Tibial artery (tissue), 4 donors: ENCODE measurements around the gene LTBP2.

Experiments used
- DNase-seq, 2 donors: peaks; one replicate each; pipeline ENCODE4 v3.0.0-alpha.2; 2019
- H3K27ac ChIP-seq, 2 donors: fragments of 200-600 bp; sonication (generic) in 1 of 2; 1 replicate in 1 of 2; 2 replicates in 1 of 2; pipeline ENCODE4 v1.5.1; 2018 to 2019; ENCODE audit warnings: mild to moderate bottlenecking in 1 of 2
- H3K27me3 ChIP-seq, 2 donors: fragments of 200-600 bp; sonication (generic) in 1 of 2; one replicate each; pipeline versions ENCODE4 v1.5.1 to v1.6.0; 2016 to 2019
- H3K36me3 ChIP-seq, 3 donors: fragments of 200-600 bp; sonication (generic) in 2 of 3; one replicate each; pipeline ENCODE4 v1.5.1; 2016 to 2019; ENCODE audit warnings: mild to moderate bottlenecking in 2 of 3
- H3K4me1 ChIP-seq, 4 donors: fragments of 200-600 bp; sonication (generic) in 2 of 4; 1 replicate in 3 of 4; 2 replicates in 1 of 4; pipeline ENCODE4 v1.5.1; 2016 to 2019
- H3K4me3 ChIP-seq, 2 donors: fragments of 200-600 bp; sonication (generic) in 1 of 2; 1 replicate in 1 of 2; 2 replicates in 1 of 2; pipeline ENCODE4 v1.5.1; 2018 to 2019; ENCODE audit warnings: mild to moderate bottlenecking in 2 of 2
- H3K9me3 ChIP-seq, 3 donors: fragments of 200-600 bp; sonication (generic) in 1 of 3; one replicate each; pipeline ENCODE4 v1.5.1; 2016 to 2019
- CTCF ChIP-seq, 2 experiments: fragments of 200-600 bp in 1 of 2; fragments of 450-650 bp in 1 of 2; IDR thresholded peaks; one replicate each; pipeline ENCODE4 v1.5.1; 2017 to 2019; ENCODE audit warnings: antibody characterized with exemption in 2 of 2, mild to moderate bottlenecking in 1 of 2, moderate library complexity in 1 of 2
- intact Hi-C: fragments of 100-400 bp; cut with DNase I; formaldehyde crosslinking; loops from one replicate; pipeline ENCODE4 v1.15.0; 2023; ENCODE audit warnings: low total_unique reads

Gene LTBP2

GRCh38 chr14:74558655-74559054 is 53.4 kb downstream of the LTBP2 start:
- peaks cover 0 to 50% (median 18%) of the 10 kb centered on the region in 4 donors for H3K4me1 ChIP-seq
- H3K9me3 ChIP-seq, result no peaks in the 10 kb centered on the region
- TF ChIP-seq CTCF (IDR thresholded peaks at IDR 0.05), result no peak
- intact Hi-C loops, result no loop called here
- H3K27me3 ChIP-seq, result no peaks in the 10 kb centered on the region
- no peak overlapping the region for H3K4me3 ChIP-seq
- H3K36me3 ChIP-seq, result peaks cover 0 to 21% (median 0%) of the 10 kb centered on the region in 3 donors
- H3K27ac ChIP-seq, result peak overlapping the region; percentile 37 to 49
- peak in 1 of 2 donors; percentile 72 for DNase-seq

GRCh38 chr14:74557691-74558090 is 54.3 kb downstream of the LTBP2 start:
- peaks cover 0 to 50% (median 17%) of the 10 kb centered on the region in 4 donors for H3K4me1 ChIP-seq
- H3K27ac ChIP-seq, result peak overlapping the region; percentile 37 to 49
- peaks cover 0 to 21% (median 4%) of the 10 kb centered on the region in 3 donors for H3K36me3 ChIP-seq
- intact Hi-C loops, result no loop called here
- no peaks in the 10 kb centered on the region for H3K27me3 ChIP-seq
- no peaks in the 10 kb centered on the region for H3K9me3 ChIP-seq
- no peak for DNase-seq
- H3K4me3 ChIP-seq, result no peak overlapping the region
- TF ChIP-seq CTCF (IDR thresholded peaks at IDR 0.05), result no peak

GRCh38 chr14:74555476-74556050 is 56.5 kb downstream of the LTBP2 start:
- H3K27ac ChIP-seq, result peak overlapping the region in 1 of 2 donors; percentile 82
- H3K36me3 ChIP-seq, result peaks cover 0 to 27% (median 4%) of the 10 kb centered on the region in 3 donors
- no peak for DNase-seq
- peaks cover 0 to 60% (median 32%) of the 10 kb centered on the region in 4 donors for H3K4me1 ChIP-seq
- intact Hi-C loops, result no loop called here
- no peaks in the 10 kb centered on the region for H3K27me3 ChIP-seq
- H3K9me3 ChIP-seq, result no peaks in the 10 kb centered on the region
- no peak overlapping the region for H3K4me3 ChIP-seq
- TF ChIP-seq CTCF (IDR thresholded peaks at IDR 0.05), result no peak

- Histone ChIP-seq H3K4me3 (no peak overlapping the region), H3K9me3 (no peaks in the 10 kb centered on the region), H3K27me3 (no peaks in the 10 kb centered on the region), H3K36me3 (peaks cover 0 to 34% (median 4%) of the 10 kb centered on the region in 3 donors), H3K27ac (peak overlapping the region in 1 of 2 donors; percentile 82), H3K4me1 (peaks cover 0 to 54% (median 38%) of the 10 kb centered on the region in 4 donors)
- DNase-seq, result no peak
- TF ChIP-seq CTCF (IDR thresholded peaks at IDR 0.05), result no peak
- intact Hi-C loops, result no loop called here
Observed at GRCh38 chr14:74554742-74555362, 57.2 kb downstream of the LTBP2 start.

- intact Hi-C loops, result no loop called here
- Histone ChIP-seq H3K27ac (peak overlapping the region; percentile 74 to 82), H3K36me3 (peaks cover 0 to 45% (median 4%) of the 10 kb centered on the region in 3 donors), H3K4me1 (peaks cover 0 to 53% (median 51%) of the 10 kb centered on the region in 4 donors), H3K9me3 (no peaks in the 10 kb centered on the region), H3K4me3 (no peak overlapping the region), H3K27me3 (no peaks in the 10 kb centered on the region)
- no peak for TF ChIP-seq CTCF (IDR thresholded peaks at IDR 0.05)
- DNase-seq, result peak; percentile 85 to 94
Observed at GRCh38 chr14:74552623-74553022, 59.4 kb downstream of the LTBP2 start.
